ENCODE data around the gene ZNF330. TPM values are rescaled to one million over a fixed set of nuclear protein-coding genes. Genes with fewer than 3 reads are reported as not detected.

The ZNF330 gene
- total and polyA plus RNA-seq, 2 of the 8 experiments (the other 6 are each of a cell fraction or from before 2014, with no cell fraction given), result 17.7 to 44.3 TPM

GRCh38 chr4:141283152-141283551 lies 62.5 kb downstream of the ZNF330 start:
- no peaks in the 10 kb centered on the region for H3K9me3 ChIP-seq (ENCODE audit: insufficient read depth in 2 of 2, low read depth in 1 of 2, low read length in 1 of 2)
- no peak overlapping the region for H2BK5ac ChIP-seq (ENCODE audit: low read depth, low read length)
- no peaks in the 10 kb centered on the region for H3K23me2 ChIP-seq (ENCODE audit: low read depth, low read length)
- DNase-seq (ENCODE audit: low read depth in 1 of 2, low spot score in 2 of 2) (no peak), FAIRE-seq (no peak)
- H3K36me3 ChIP-seq (ENCODE audit: control insufficient read depth in 2 of 4, insufficient read depth in 4 of 4, low read length in 3 of 4), result no peaks in the 10 kb centered on the region
- no peak overlapping the region for H4K8ac ChIP-seq (ENCODE audit: extremely low read depth, insufficient read depth, low read length)
- H2BK12ac ChIP-seq (ENCODE audit: low read depth, low read length), result no peak overlapping the region
- no peak overlapping the region for H2AFZ ChIP-seq (ENCODE audit: low read length)
- H3K4me1 ChIP-seq (replicated peaks in 1 of 4; ENCODE audit: control insufficient read depth in 3 of 4, insufficient read depth in 4 of 4, low read length in 3 of 4), result no peaks in the 10 kb centered on the region
- CTCF ChIA-PET (ENCODE audit: partially characterized antibody), result no interaction called here
- H4K20me1 ChIP-seq (replicated peaks in 1 of 2; ENCODE audit: control insufficient read depth in 1 of 2, insufficient read depth in 2 of 2, low read length in 2 of 2), result no peaks in the 10 kb centered on the region
- no peak overlapping the region for H3K18ac ChIP-seq (ENCODE audit: extremely low read depth, low read length)
- no peak overlapping the region for H4K91ac ChIP-seq (replicated peaks; ENCODE audit: insufficient read length, low read length)
- no peak overlapping the region for H3K14ac ChIP-seq (ENCODE audit: insufficient read length)
- H3K27ac ChIP-seq (ENCODE audit: low read depth, low read length), result no peak overlapping the region
- no peaks in the 10 kb centered on the region for H3K79me1 ChIP-seq (ENCODE audit: low read depth, low read length)
- H2AK5ac ChIP-seq (ENCODE audit: low read depth, low read length), result no peak overlapping the region
- 100% methylated on average over 2 of the region's 2 CpGs; no CpG with 5 or more reads in 1 of the 2 experiments for WGBS, 2 experiments (ENCODE audit: extremely low coverage in 1 of 2, insufficient coverage in 1 of 2, insufficient read length in 1 of 2, insufficient replicate concordance in 2 of 2, low coverage in 1 of 2, low lambda C conversion rate in 2 of 2, missing lambda C conversion rate in 1 of 2)
- H3K9ac ChIP-seq (replicated peaks in 1 of 4; ENCODE audit: extremely low read depth in 1 of 4, low read depth in 3 of 4, low read length in 3 of 4), result no peak overlapping the region
- H3K56ac ChIP-seq (replicated peaks; ENCODE audit: insufficient read length, low read depth, low read length), result no peak overlapping the region
- H2BK120ac ChIP-seq (replicated peaks; ENCODE audit: low read depth, low read length), result no peak overlapping the region
- H4K5ac ChIP-seq (ENCODE audit: insufficient read length, low read depth, low read length), result no peak overlapping the region
- POLR2A ChIA-PET (ENCODE audit: partially characterized antibody), result no interaction called here
- no peak for TF ChIP-seq TAF7 (optimal IDR thresholded peaks at IDR 0.05; ENCODE audit: borderline replicate concordance, low read depth, low read length)
- H2BK20ac ChIP-seq (ENCODE audit: low read length), result no peak overlapping the region
- no peak overlapping the region for H3K23ac ChIP-seq (ENCODE audit: insufficient read length)
- no peaks in the 10 kb centered on the region for H3K27me3 ChIP-seq (replicated peaks in 1 of 4; ENCODE audit: control insufficient read depth in 3 of 4, extremely low read depth in 1 of 4, insufficient read depth in 3 of 4, low read length in 3 of 4)
- no peak overlapping the region for H3K4me2 ChIP-seq (ENCODE audit: insufficient read depth in 1 of 2, low read depth in 2 of 2, low read length in 2 of 2)
- no peaks in the 10 kb centered on the region for H3K79me2 ChIP-seq (ENCODE audit: control insufficient read depth in 1 of 2, insufficient read depth in 2 of 2, low read length in 2 of 2)
- no peak overlapping the region for H2BK15ac ChIP-seq (ENCODE audit: low read length)
- no peak overlapping the region for H3K4me3 ChIP-seq (ENCODE audit: extremely low read depth in 1 of 4, insufficient read depth in 2 of 4, low read depth in 3 of 4, low read length in 4 of 4)
- no peak overlapping the region for H3K4ac ChIP-seq (replicated peaks; ENCODE audit: insufficient read length, low read depth, low read length)

All from H1 (cell line).